ENCODE data around the gene CNKSR3.

Gene CNKSR3

DNA sequence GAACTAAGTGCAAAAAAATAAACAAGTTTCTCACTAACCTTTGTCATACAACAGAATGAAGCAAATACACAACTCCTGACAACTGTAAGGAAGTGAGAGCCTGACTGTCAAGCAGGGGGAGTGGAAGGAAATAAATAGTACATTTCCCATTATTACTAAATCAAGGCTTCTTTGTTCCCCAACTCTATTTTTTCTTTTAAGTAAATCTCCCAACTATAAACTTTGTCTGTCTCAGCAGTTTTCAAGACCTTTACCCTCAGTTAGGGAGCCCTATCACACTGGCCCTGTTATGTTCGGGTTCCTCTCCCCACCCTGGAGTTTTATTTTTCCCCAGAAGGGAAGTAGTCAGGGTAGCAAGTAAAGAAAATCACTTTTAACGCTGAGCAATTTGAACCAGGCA is 129.7 kb downstream of the CNKSR3 start:
- in situ Hi-C loops (cut with HindIII; ENCODE audit: low pct_ligation_motif_present, low pct_unique_long_range_greater_than_20kb, low sequenced_read_pairs), result no loop called here

DNA sequence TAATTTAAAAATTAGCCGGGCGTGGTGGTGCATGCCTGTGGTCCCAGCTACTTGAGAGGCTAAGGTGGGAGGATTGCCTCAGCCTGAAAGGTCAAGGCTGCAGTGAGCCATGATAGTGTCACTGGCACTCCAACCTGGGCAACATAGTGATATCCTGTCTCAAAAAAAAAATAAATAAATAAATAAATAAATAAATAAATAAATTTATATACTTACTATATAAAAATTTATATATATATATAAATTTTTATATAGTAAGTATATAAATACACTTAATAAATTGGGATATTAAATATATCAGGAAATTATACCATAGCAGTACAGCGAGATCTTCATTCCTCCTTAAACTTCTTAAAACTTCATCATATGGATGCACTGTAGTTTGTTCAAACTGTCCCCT is 130.9 kb downstream of the CNKSR3 start:
- DNase-seq, result no peak
- in situ Hi-C loops (cut with HindIII; ENCODE audit: low pct_ligation_motif_present, low pct_unique_long_range_greater_than_20kb, low sequenced_read_pairs), result no loop called here

More for the DNA sequence above, 129.7 kb downstream of the CNKSR3 start:
- DNase-seq, result no peak

DNA sequence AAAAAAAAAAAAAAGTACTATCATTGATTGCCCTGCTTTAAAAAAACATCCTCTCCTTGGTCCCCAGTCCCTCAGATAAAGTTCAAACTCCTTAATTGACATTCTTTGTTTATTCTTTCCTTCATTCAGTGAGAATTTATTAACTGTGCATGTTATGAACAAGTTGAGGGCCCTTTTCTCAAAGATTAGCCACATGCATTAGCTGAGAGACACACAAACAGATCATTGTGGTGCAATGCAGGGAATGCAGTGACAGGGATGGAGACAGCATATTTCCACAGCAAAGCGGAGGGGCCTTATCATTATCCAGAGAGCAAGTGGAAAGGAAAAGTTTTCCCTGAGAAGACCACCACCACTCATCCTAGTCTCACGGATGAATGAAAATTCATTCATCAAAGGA is 132.0 kb downstream of the CNKSR3 start:
- no peak for DNase-seq
- in situ Hi-C loops (cut with HindIII; ENCODE audit: low pct_ligation_motif_present, low pct_unique_long_range_greater_than_20kb, low sequenced_read_pairs), result no loop called here

DNA sequence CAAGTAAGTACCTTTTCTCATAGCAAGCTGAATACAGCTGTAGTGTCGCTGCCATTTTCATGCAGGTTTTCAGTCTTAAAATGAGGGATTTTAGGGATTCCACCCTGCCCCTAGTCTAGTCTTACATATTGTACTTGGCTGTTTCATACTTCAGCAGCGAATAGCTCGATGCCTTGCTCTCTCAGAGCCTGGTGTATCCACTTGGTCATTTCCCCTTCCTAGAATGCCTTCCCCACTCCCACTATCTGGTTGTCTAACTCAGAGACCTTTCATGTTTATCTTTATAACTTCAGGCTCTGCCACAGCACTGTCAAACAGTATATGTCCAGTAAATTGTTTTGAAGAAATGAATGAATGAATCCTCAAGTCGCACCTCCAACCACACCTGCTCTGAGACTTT is 132.8 kb downstream of the CNKSR3 start:
- no peak for DNase-seq
- in situ Hi-C loops (cut with HindIII; ENCODE audit: low pct_ligation_motif_present, low pct_unique_long_range_greater_than_20kb, low sequenced_read_pairs), result no loop called here

DNA sequence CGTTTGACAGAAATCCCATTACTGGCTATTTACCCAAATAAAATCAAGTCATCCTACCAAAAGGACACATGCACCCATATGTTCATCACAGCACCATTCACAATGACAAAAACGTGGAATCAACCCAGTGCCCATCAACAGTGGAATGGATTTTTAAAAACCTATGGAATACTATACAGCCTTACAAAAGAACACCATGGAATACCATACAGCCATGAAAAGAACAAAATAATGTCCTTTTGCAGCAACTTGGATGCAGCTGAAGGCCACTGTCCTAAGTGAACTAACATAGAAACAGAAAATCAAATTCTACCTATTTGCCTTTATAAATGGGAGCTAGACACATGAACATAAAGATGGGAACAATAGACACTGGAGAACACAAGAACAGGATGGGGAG is 136.5 kb downstream of the CNKSR3 start:
- in situ Hi-C loops (cut with HindIII; ENCODE audit: low pct_ligation_motif_present, low pct_unique_long_range_greater_than_20kb, low sequenced_read_pairs), result no loop called here
- DNase-seq, result no peak

DNA sequence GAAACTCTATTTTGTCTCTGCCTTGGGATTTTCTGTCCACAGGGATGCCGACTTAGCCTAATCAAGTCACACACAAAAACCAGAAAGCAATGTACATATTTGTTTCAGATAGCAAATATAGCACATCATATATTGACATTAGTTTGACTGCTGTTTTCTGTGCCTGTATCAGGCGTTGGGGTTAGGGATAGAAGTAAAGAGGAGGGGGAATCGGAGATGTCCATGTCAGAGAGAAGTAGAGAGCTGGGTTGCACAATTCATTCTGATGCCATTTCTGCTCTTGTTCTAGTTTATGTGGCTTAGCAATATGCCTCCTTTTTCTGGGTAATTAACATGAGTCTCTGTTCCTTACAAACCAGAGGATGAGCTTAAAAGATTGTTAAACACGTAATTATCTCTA is 139.2 kb downstream of the CNKSR3 start:
- DNase-seq, result no peak
- in situ Hi-C loops (cut with HindIII; ENCODE audit: low pct_ligation_motif_present, low pct_unique_long_range_greater_than_20kb, low sequenced_read_pairs), result no loop called here

DNA sequence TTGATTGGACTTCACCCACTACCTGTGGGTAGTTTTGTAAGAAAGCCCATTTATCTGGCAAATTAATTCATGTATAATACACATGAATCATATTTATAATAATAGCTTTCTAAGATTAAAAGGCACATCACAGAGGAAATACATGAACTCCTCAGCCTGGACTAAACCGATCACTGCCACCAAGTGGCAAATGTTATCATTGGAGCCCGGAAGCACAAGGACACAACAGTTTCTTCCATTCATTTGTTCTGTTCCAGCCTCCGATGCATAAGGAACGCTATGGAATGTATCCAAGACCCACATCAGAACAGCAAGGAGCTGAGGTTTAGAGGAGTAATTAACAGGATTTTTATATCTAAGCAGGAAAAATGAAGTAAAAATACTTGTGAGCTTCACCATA is 139.9 kb downstream of the CNKSR3 start:
- in situ Hi-C loops (cut with HindIII; ENCODE audit: low pct_ligation_motif_present, low pct_unique_long_range_greater_than_20kb, low sequenced_read_pairs), result no loop called here

DNA sequence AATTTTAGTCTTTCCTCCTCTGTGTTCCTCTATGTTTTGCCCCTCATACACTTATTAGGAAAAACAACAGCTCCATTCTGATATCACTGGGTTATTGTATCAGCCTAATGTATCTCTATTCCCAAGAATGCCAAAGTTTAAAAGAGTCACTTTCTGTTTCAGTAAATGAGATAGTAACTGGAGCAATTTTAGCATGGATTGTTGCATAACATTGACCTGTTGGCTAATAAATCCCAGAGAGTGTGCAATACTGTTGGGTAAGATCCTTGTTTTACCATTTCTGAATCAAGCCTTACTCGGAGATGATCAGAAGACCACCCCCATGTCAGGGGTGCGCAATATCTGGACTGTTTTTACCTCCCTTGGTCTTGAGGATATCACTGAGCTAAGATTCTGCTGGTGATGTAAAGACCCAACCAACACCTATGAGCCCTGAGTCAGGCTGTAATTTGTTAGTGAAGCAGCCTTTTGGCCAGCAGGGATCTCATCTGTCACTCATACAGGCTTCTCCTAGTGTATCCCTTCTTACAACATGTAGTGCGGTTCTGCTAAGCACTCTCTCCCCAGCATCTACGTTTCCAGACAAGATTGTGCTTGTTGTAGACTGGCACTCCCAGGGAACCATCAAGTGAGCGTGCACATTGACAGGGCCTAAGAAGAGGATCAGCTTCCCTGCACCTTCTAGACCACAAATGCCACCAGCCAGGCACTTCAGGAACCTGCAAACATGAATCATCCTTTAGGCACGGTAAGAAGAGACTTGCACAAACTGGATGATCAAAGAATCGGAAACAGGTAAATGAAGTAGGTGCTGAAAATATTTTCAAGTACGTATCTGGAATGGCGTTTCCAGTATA is 142.4 kb downstream of the CNKSR3 start:
- in situ Hi-C loops (cut with HindIII; ENCODE audit: low pct_ligation_motif_present, low pct_unique_long_range_greater_than_20kb, low sequenced_read_pairs), result no loop called here
- no peak for DNase-seq

More for the DNA sequence above, 139.9 kb downstream of the CNKSR3 start:
- peak; percentile 28 for DNase-seq

DNA sequence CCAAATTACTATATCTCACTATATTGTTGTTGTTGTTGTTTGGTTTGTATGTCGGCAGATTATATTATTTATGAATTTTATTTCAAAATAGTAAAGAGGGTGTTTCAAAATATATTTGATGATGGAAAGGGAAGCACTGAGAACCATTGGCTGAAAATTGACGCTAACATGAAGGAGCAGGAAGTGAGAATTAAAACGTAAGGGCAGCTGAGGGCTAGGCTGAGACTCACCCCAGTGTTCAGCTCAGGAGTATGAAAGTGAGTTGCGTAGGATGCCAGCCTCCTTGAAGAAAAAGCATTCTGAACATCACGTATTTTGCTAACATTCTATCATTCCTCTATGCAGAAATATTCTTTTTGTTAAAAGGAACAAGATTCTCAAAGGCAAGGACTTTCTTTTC is 143.1 kb downstream of the CNKSR3 start:
- in situ Hi-C loops (cut with HindIII; ENCODE audit: low pct_ligation_motif_present, low pct_unique_long_range_greater_than_20kb, low sequenced_read_pairs), result no loop called here
- no peak for DNase-seq

DNA sequence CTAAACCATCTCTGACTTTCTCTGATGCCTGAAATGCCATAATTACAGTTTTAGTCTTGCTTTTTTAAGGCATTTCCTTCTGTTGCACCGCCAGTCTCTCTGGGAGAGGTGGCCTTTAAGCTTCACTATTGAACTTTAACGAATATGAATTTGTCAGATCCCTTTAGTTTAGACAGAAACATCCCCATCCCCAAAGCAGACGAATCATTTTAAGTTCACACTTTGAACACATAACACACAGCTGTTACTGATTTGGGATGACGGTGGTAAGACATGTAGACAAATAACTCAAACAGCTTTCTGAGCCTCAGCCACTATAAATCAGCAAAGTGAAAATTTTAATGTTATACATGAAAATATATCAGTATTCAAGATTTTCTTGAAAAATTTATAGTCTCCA is 146.7 kb downstream of the CNKSR3 start:
- in situ Hi-C loops (cut with HindIII; ENCODE audit: low pct_ligation_motif_present, low pct_unique_long_range_greater_than_20kb, low sequenced_read_pairs), result no loop called here
- no peak for DNase-seq

DNA sequence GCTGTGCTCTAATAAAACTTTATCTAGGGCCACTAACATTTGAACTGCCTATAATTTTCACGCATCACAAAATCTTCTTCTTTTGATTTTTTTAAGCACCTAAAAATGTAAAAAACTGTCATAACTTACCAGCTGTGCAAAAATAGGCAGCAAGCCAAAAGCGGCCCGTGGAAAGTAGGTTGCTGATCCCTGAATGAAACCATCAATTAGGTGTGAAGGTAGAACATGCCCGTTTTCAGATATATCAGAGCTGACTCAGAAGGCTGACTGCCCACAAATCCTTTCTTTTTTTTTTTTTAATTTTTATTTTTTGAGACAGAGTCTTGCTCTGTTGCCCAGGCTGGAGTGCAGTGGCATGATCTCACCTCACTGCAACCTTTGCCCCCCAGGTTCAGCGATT is 149.0 kb downstream of the CNKSR3 start:
- no peak for DNase-seq
- in situ Hi-C loops (cut with HindIII; ENCODE audit: low pct_ligation_motif_present, low pct_unique_long_range_greater_than_20kb, low sequenced_read_pairs), result no loop called here

DNA sequence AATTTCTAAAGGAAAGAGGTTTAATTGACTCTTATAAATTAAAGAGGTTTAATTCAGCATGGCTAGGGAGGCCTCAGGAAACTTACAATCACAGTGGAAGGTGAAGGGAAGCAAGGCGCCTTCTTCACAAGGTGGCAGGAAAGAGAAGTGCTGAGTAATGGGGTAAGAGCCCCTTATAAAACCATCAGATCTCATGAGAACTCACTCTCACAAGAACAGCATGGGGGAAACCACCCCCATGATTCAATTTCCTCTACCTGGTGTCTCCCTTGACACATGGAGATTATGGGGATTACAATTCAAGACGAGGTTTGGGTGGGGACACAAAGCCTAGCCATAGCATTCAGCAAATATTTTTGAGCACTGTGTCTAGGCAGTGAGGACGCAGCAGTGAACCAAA is 150.0 kb downstream of the CNKSR3 start:
- in situ Hi-C loops (cut with HindIII; ENCODE audit: low pct_ligation_motif_present, low pct_unique_long_range_greater_than_20kb, low sequenced_read_pairs), result no loop called here
- no peak for DNase-seq

DNA sequence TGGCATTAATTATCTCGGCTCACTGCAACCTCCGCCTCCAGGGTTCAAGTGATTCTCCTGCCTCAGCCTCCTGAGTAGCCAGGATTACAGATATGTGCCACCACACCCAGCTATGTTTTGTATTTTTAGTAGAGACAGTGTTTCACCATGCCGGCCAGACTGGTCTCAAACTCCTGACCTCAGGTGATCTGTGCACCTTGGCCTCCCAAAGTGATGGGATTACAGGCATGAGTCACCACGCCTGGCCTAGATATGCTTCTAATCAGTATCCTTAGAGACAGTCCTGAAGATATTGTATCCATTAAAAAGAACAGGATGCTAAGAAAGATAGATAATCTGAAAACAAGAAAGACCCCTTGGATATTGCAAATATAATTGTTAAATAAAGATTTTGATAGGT is 150.8 kb downstream of the CNKSR3 start:
- in situ Hi-C loops (cut with HindIII; ENCODE audit: low pct_ligation_motif_present, low pct_unique_long_range_greater_than_20kb, low sequenced_read_pairs), result no loop called here
- DNase-seq, result no peak

DNA sequence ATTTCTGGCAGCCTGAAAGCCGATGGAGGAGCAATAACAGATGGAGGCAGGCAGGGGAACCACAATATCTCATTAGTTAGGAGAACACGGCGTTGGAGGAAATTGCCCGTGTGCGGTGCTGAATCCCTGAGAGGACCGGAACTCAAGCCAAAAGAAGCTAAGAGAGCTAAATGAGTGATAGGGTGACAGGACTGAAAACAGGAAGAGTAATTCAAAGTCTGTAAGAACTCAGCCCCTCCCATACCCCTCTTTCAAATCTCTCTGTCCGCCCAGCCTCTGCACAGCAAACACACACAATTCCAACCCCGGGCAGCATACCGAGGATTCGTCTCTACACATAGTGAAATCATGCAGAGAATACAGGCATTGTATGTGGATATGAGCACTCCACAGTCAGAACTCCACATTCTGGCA is 151.3 kb downstream of the CNKSR3 start:
- no peak for DNase-seq
- in situ Hi-C loops (cut with HindIII; ENCODE audit: low pct_ligation_motif_present, low pct_unique_long_range_greater_than_20kb, low sequenced_read_pairs), result no loop called here

DNA sequence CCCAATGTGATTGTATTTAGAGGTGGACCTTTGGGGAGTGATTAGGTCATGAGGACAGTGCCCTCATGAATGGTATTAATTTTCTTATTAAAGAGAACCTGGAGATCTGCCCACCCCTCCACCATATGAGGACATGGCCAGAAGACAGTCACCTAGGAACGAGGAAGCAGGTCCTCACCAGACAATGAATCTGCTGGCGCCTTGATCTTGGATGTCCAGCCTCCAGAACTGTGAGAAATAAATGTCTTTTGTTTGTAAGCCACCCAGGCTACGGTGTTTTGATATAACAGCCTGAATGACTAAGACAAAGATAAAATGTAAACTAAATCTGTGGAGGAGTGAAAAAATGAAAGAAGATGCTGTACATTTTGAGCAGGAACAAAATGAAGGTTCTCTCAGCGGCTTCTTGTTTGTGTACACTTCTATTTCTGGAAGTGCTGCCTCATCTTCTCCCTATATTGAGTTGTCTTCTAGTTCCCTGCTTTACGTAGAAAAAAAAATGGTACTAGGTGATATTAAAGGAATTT is 152.4 kb downstream of the CNKSR3 start:
- DNase-seq, result no peak
- in situ Hi-C loops (cut with HindIII; ENCODE audit: low pct_ligation_motif_present, low pct_unique_long_range_greater_than_20kb, low sequenced_read_pairs), result no loop called here

DNA sequence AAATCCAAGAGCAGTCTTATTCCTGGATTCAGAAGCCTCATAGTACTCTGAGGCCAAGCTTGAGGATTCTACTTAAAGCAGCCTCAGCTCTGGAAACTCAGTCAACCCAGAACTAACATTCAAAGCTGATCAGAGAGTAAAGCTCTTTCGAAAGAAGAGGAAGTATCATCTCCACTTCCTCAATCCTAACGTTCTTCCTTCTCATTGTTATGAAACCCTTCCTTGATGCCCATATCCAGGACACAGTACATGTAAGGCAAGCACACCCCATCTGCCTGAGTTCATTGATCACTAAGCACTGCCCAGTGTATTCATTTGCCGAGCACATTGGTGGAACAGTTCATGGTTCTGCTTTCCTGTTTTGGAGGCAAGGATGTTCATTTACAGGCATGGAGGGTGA is 153.8 kb downstream of the CNKSR3 start, which contains the start of gene IPCEF1:
Gene IPCEF1, minus strand, starts transcription at position 114 of the 400 bp plus-strand sequence. CDS start 90,856 bp downstream, outside the sequence.
- in situ Hi-C loops (cut with HindIII; ENCODE audit: low pct_ligation_motif_present, low pct_unique_long_range_greater_than_20kb, low sequenced_read_pairs), result no loop called here
- DNase-seq, result no peak

DNA sequence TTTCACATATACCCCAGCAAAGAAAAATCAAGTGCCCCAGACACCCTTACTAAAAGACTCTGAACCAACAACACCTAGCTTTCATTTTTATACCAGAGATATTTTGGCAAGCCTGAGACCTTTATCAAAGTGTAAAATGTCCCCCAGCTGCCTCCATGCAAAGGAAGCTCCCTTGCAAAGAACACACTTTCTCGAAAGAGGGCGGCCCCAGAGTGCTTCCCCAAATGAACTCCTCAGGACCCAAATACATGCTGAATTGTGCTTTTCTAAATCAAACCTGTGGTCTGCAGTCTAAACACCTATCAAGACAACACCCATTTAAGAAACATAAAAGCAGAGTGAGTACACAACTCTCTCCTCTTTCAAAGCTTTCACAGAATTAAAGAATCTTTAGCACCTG is 154.4 kb downstream of the CNKSR3 start:
- in situ Hi-C loops (cut with HindIII; ENCODE audit: low pct_ligation_motif_present, low pct_unique_long_range_greater_than_20kb, low sequenced_read_pairs), result no loop called here
- DNase-seq, result no peak

DNA sequence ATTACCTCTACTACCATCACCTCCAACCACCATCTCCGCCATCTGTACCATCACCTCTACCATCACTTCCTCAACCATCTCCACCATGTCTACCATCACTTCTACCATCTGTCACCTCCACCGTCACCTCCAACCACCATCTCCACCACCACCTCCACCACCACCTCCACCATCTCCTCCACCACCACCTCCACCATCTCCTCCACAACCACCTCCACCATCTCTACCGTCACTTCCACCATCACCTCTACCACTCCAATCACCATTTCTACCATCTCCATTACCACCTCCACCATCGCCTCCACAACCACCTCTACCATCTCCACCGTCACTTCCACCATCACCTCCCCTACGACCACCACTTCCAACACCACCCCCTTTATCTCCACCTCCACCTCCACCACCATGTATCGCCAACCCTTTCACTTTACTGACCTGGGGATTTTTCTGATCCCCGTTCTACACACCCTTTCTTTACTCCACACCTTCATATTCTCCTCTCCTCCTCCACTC is 156.2 kb downstream of the CNKSR3 start:
- in situ Hi-C loops (cut with HindIII; ENCODE audit: low pct_ligation_motif_present, low pct_unique_long_range_greater_than_20kb, low sequenced_read_pairs), result no loop called here
- no peak for DNase-seq

DNA sequence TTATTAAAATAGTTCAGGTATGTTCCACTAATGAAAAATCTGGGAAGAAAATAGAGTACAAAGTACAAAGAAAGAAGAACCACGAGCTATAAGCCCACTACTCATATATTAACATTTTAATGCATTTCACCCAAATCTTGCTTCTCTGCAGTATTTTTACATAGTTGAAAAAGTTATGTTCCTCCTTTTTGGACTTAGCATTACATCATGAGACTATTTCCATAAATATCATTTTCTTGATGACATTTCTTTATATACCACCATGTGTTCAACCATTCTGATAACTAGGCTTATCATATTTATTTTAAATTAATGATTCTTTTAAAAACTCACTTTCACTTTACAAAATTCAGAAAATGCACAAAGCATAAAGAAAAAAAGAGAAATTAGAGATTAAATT is 156.9 kb downstream of the CNKSR3 start:
- DNase-seq, result no peak

More for the DNA sequence above, 156.9 kb downstream of the CNKSR3 start:
- in situ Hi-C loops (cut with HindIII; ENCODE audit: low pct_ligation_motif_present, low pct_unique_long_range_greater_than_20kb, low sequenced_read_pairs), result no loop called here
